SU-DHL-6 (cell line): ENCODE data around the gene E2F1.

Source experiments
- EZH2phosphoT487 ChIP-seq: fragments of 200-600 bp; sonication (generic), shearing (Covaris generic); conservative IDR thresholded peaks from 2 replicates; pipeline ENCODE4 v1.6.1; 2018; ENCODE audit warnings: mild to moderate bottlenecking, antibody characterized with exemption, low read length, moderate library complexity, mixed read lengths
- TF ChIP-seq, protein P1 (sequence below): fragments of 200-600 bp; sonication (generic); IDR thresholded peaks from one replicate; pipeline ENCODE4 v1.5.1; 2017; ENCODE audit warnings: antibody characterized with exemption, mild to moderate bottlenecking, low read length, moderate library complexity; ENCODE audit not compliant: insufficient read depth, poor library complexity, severe bottlenecking

DNA sequence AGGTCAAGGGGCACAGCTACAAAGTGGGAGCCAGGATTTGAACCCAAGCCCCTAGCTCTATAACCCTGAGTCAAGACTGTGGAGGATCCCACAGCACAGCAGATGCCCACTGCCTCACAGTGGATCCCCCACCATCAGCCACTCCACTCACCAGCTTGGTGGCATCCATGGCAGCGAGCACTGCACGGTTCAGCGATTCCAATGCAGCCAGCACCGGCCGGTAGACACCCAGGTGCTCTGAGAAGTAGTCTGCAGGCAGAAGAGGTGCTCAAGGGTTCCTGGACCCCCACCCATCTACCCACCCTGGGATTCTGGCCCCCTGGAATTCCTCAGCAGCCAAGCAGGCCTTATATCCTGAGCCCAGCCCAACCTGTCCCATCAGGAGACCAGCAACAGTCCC lies 17.0 kb downstream of the E2F1 start:
- TF ChIP-seq, protein P1, sequence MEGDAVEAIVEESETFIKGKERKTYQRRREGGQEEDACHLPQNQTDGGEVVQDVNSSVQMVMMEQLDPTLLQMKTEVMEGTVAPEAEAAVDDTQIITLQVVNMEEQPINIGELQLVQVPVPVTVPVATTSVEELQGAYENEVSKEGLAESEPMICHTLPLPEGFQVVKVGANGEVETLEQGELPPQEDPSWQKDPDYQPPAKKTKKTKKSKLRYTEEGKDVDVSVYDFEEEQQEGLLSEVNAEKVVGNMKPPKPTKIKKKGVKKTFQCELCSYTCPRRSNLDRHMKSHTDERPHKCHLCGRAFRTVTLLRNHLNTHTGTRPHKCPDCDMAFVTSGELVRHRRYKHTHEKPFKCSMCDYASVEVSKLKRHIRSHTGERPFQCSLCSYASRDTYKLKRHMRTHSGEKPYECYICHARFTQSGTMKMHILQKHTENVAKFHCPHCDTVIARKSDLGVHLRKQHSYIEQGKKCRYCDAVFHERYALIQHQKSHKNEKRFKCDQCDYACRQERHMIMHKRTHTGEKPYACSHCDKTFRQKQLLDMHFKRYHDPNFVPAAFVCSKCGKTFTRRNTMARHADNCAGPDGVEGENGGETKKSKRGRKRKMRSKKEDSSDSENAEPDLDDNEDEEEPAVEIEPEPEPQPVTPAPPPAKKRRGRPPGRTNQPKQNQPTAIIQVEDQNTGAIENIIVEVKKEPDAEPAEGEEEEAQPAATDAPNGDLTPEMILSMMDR = no peak
- TF ChIP-seq EZH2phosphoT487 = no peak
